GM19397 (cell line): ENCODE measurements around the gene BSN.

Experiments used
- ATAC-seq: cut with Tn5 transposase; IDR thresholded peaks from one replicate; pipeline ENCODE4 v1.9.1; 2021; ENCODE audit warnings: mild to moderate bottlenecking, moderate library complexity; ENCODE audit not compliant: unreplicated experiment

Gene BSN

GRCh38 chr3:49591615-49592014, 37.3 kb downstream of the BSN start:
- ATAC-seq: no peak

GRCh38 chr3:49593041-49593440, 38.8 kb downstream of the BSN start:
- no peak for ATAC-seq

GRCh38 chr3:49600781-49601180, 46.5 kb downstream of the BSN start:
- ATAC-seq: no peak

GRCh38 chr3:49601358-49602048, 47.2 kb downstream of the BSN start:
- no peak for ATAC-seq

GRCh38 chr3:49602049-49602554, 47.8 kb downstream of the BSN start:
- no peak for ATAC-seq

GRCh38 chr3:49602877-49603411, 48.7 kb downstream of the BSN start:
- ATAC-seq: no peak

- ATAC-seq: no peak
Observed at GRCh38 chr3:49606427-49606826, 52.1 kb downstream of the BSN start.

GRCh38 chr3:49607105-49607591, 52.9 kb downstream of the BSN start:
- ATAC-seq: no peak

GRCh38 chr3:49607796-49608195, 53.5 kb downstream of the BSN start:
- ATAC-seq: no peak

GRCh38 chr3:49609314-49609713, 55.0 kb downstream of the BSN start:
- no peak for ATAC-seq

GRCh38 chr3:49609815-49610214, 55.5 kb downstream of the BSN start:
- no peak for ATAC-seq

- no peak for ATAC-seq
Observed at GRCh38 chr3:49610666-49611280, 56.5 kb downstream of the BSN start.

GRCh38 chr3:49611291-49611690, 57.0 kb downstream of the BSN start:
- no peak for ATAC-seq

GRCh38 chr3:49611719-49612118, 57.4 kb downstream of the BSN start:
- ATAC-seq: no peak

- ATAC-seq: no peak
Observed at GRCh38 chr3:49614936-49615335, 60.7 kb downstream of the BSN start.

GRCh38 chr3:49616061-49616460, 61.8 kb downstream of the BSN start:
- no peak for ATAC-seq

- ATAC-seq: no peak
Observed at GRCh38 chr3:49616491-49616941, 62.2 kb downstream of the BSN start.

GRCh38 chr3:49617390-49618013, 63.2 kb downstream of the BSN start:
- ATAC-seq: no peak

GRCh38 chr3:49618412-49618811, 64.1 kb downstream of the BSN start:
- no peak for ATAC-seq

- no peak for ATAC-seq
Observed at GRCh38 chr3:49619649-49620048, 65.4 kb downstream of the BSN start.

GRCh38 chr3:49620728-49621127, 66.5 kb downstream of the BSN start:
- no peak for ATAC-seq

GRCh38 chr3:49623071-49623470, 68.8 kb downstream of the BSN start:
- no peak for ATAC-seq
